Epidermal melanocyte (primary cell): ENCODE results near the gene KERA.

Experiments used
- DNase-seq: peaks from one replicate; pipeline ENCODE4 v3.0.0; 2011; ENCODE audit warnings: low spot score; ENCODE audit not compliant: insufficient read length

Gene KERA

GRCh38 chr12:91017511-91018263, 40.1 kb downstream of the KERA start:
- DNase-seq: no peak

DNA sequence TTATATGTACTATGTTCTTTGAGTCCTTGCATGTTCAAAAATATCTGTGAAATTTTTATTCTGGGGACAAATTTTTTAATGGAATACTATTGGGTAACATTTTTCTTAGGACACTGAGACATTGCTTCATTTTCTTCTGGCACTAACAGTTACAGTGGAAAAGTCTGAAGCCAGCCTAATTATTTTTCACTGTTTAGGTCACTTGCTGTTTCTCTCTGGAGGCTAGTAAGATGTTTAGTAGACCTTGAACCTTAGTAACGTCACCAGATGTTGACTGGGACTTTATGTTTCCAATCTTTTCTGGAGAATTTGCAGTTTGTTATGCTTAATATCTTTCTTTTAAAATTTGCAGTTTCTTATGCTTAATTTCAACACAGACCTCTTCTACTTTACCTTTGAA, 40.8 kb downstream of the KERA start:
- DNase-seq: no peak

GRCh38 chr12:91009319-91009950, 48.4 kb downstream of the KERA start:
- DNase-seq: no peak

GRCh38 chr12:91007531-91008290, 50.1 kb downstream of the KERA start:
- no peak for DNase-seq

GRCh38 chr12:91004872-91005271, 53.0 kb downstream of the KERA start, which contains the start of gene EPYC:
TSS of gene EPYC (minus strand) at chr12:91004972. CDS start at chr12:91002565, 2,407 bp downstream.
- no peak for DNase-seq

- DNase-seq: no peak
These were observed 54.1 kb downstream of the KERA start for GRCh38 chr12:91003737-91004136.

DNA sequence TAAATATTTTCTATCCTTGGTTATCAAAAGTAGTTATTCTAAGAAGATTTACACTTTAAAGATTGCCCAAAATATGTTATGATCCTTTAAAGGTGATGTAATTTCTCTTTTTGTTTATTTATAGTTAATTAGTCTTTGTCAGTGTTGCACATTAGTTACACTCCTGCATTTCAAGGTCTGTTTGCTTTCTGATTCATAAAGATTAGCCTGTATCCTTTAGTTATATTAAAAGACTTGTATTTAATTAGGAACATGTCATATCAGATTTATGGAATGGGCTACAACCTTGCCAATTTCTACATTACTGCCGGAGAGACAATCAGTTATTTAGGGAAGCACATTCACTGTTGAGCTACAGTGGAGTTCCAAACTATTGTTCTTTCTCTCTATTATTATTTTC, 56.5 kb downstream of the KERA start:
- no peak for DNase-seq
